Skeletal muscle cell (primary cell): ENCODE measurements around the gene CFDP1.
"Not testable (repeated sequence)": the region's sequence is repeated elsewhere in the genome, so short reads cannot be mapped to it uniquely, and the experiment has no call there.

Experiments used
- DNase-seq: peaks from one replicate; pipeline ENCODE4 v3.0.0-alpha.2; 2010; ENCODE audit warnings: low read depth
- H3K4me3 ChIP-seq: 2 replicates; pipeline ENCODE4 v1.5.1; 2011; ENCODE audit warnings: low read depth, mild to moderate bottlenecking, control low read depth, low read length, moderate library complexity

The CFDP1 gene

DNA sequence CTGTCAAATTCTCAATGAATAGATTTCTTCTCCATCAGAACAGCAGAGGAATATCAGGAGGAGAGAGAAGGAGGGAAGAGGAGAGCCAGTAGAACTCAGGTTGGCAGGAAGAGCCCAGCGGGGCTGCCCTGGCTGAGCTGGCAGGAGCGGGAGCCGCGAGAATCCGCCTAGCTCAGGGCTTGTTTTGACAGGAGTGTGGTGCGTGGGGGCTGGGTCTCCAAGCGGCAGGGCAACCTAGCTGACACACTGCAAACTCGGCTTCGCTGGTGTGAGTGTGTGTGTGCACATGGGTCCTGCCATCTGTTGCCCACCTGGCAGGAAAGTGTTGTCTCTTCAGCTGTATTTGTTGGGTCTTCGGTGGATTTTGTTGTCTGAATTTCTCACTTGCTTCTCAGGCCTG lies 154.0 kb downstream of the CFDP1 start:
- DNase-seq, result no peak
- H3K4me3 ChIP-seq, result no peak overlapping the region

DNA sequence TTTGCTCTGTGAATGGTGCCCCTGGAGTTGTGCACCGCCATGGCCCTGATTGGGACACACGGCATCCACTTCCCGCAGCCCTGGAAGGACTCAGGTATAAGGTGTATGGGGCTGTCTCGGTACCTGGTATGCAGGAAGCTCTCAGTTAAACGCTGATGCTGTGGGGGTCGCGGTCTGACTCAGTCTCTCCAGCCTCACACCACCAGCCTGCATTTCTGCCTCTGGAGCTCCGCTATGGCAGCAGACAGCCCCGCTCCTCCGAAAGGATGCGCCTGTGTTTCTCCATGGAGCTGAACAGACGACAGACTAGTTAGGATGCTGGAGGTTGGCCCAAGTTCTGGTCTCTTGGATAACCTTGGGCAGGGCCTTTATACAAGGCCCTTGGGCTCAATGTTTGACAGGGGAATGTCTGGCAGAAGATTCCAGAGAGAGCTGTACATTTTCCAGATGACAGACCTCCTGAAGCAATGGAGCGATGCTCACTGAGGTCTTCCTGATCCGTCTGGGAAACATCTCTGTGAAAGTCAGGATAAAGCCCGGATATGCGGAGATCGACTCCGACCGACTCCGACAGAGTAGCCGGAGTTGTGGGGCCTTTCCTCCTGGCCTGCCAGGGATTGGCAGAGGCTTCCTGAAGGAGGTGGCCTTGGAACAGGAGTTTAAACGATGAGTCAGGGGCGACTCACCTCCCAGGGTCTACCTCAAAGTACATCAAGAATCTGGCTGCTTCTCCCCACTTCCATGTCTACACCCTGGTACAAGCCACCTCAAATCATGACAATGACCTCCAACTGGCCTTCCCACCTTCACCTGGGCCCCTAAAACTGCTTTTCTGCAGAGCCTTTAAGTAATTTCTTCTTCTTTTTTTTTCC lies 160.0 kb downstream of the CFDP1 start:
- no peak for DNase-seq
- H3K4me3 ChIP-seq, result no peak overlapping the region

DNA sequence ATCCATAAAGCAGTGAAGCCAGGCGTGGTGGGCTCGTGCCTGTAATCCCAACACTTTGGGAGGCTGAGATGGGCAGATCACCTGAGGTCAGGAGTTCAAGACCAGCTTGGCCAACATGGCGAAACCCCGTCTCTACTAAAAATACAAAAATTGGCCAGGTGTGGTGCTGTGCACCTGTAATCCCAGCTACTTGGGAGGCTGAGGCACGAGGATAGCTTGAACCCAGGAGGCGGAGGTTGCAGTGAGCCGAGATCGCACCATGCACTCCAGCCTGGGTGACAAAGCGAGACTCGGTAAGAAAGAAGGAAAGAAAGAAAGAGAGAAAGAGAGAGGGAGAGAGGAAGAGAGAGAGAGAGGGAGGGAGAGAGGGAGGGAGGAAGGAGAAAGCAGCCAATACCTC lies 160.7 kb downstream of the CFDP1 start:
- DNase-seq, H3K4me3 ChIP-seq: not testable (repeated sequence)

DNA sequence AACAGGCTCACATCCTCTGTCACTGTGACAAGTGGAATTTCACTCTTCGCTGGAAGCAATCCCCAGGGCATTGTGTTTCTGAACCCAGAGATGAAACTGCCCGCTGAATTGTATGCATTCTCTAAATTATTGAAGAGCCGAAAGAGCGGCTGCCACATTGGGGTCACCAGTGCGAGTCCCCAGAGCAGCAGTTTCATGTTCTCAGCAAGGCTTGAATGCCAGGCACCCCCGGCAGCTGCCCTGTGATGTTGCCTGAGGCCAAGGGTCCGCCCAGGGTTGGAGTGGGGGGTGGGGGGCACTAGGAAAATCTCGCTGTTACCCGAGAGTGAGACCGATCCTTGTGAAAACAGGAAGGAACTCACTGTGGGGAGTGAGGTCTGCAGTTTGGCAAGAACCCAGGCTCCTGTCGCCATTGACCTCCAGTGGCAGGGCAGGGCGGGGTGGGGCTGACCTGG lies 161.2 kb downstream of the CFDP1 start:
- DNase-seq, result no peak

DNA sequence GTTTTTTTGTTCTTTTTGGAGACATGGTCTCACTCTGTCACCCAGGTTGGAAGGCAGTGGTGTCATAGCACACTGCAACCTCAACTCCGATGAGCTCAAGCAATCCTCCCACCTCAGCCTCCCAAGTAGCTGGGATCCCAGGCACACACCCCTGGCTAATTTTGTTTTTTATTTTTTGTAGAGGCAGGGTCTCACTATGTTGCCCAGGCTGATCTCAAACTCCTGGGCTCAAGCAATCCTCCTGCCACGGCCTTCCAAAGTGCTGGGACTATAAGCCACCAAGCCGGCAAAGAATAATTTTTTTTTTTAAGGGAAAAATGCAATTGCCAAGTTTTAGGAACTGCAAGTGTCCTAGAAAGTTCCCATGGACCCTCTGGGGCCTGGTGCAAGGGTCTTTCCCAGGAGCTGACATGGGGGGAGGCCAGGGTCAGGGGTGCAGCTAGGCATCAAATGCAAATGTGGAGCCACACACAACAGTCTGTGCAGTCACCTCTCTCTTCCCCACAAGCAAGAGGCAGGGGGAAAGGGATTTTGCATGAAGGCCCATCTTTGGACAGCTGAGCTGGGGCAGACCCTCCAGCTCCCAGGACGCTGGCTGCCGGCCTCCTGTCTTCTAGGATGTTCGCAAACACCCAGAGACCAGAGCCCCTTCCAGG lies 161.7 kb downstream of the CFDP1 start:
- DNase-seq, result no peak
- no peak overlapping the region for H3K4me3 ChIP-seq

More for the DNA sequence above, 161.2 kb downstream of the CFDP1 start:
- H3K4me3 ChIP-seq, result no peak overlapping the region

DNA sequence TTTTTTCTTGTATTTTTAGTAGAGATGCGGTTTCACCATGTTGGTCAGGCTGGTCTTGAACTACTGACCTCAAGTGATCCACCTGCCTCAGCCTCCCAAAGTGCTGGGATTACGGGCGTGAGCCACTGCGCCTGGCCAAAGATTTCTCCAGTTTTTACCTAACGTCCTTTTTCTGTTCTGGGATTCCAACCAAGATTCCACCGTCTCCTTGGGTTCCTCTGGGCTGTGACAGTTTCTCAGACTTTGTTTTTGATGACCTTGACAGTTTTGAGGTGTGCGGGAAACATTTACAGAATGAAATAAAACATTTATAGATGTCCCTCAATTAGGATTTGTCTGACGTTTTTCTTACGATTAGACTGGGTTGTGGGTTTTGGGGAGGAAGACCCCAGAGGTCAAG lies 163.9 kb downstream of the CFDP1 start:
- not testable (repeated sequence) for DNase-seq, H3K4me3 ChIP-seq

DNA sequence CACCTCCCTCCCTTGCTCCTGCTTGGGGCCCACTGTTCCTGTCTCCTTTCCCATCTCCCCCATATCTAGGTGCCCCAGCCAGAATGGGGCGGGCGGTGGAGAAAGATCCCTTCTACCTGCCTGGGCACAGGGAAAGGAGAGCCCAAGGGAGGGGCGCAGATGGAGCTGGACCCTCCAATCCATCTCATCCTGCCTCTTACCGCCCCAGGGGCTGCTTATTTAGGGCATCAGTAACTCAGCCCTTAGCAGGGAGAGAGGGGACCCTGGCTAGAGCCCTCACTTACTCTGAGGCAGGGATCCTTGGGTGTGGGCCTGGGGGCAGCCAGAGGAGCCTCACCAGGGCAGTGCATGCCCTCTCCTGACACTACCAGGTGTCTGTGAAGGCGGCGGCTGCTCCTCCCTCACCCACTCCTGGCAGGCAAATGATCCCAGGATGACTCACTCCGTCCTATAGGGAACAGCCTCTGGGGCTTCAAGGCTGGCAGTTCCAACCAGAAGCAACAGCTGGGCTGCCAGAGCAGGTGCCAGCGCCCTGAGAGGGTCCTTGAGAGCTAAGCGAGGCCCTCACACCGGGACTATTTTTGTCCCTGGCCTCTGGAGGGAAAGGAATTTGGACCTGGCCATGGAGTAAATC lies 165.6 kb downstream of the CFDP1 start:
- no peak overlapping the region for H3K4me3 ChIP-seq
- no peak for DNase-seq

DNA sequence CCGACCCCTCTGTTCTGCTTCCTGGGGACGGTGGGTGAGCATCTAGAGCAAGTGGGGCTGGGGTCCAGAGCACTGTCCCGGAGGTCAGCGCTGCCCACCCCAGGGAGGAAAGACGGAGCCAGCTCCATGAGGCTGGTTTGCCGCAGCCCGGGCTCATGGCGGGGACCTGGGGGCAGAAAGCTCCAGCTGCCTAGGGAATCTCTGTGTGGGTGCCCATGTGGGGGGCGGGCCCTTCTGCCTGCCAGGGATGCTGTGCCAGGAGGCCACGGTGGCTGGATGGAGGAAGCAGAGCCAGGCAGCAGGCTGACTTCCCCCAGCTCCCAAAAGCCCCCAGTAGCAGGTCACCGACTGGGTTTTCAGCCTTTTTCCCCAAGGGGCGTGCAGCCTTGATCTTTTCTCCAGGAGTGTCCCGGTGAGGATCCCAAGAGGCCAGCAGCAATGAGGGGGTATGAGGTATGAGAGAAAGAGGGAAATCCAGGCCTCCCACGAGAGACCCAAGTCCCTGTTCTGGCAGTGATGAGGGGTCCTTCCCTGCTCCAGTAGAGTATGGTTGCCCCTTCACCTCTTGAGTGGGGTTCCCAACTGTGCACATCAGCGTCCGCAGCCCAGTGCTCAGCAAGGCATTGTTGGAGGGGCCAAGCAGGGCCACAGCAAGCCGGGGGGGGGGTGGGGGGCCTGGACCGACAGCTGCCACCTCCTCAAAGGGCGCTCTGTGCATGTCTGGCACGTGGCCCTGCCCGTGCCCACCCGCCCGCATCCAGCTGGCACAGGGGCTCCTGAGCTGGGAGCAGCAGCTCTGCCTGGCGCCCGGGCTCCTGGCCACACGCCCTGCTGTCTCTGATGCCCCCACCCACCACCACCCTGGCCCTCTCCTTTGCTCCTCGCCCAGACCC lies 166.3 kb downstream of the CFDP1 start:
- no peak overlapping the region for H3K4me3 ChIP-seq
- no peak for DNase-seq

DNA sequence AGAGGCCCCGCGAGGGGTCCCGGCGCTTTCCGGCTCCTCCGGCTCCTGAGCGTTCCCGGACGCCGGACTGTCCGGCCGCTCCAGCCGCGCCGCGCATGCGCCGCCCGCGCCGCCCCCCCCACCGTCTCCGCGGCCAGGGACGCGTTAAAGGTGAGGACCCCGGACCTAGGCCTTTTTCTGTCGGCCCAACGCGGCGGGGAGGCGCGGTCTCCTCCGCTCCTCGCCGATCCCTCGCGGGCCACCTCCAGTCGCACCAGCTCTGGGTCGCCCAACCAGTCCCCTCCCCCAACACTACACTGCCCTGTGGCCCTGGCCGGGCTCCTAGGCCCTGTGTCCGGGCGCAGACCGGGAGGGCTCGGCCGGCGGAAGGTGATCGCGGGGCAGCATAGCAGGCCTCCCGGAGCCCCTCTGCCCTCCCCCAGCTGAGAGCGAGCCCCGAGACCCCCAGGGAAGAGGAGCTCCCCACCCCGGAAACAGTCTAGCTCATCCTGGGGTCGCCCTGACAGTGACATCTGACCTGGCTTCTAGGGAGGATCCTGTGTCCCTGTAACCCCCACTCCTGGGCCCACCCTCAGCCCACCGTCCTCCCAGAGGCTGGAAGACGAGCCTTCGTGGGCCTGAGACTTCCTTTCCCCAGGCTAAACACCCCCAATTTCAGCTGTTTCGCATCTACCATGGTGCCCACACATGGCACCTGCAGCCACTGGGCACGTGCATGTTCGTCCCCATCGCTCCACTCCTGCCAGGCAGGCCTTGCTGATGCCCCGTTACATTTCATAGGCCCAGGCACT lies 167.2 kb downstream of the CFDP1 start:
- peak overlapping the region; percentile 98 for H3K4me3 ChIP-seq
- DNase-seq, result no peak

DNA sequence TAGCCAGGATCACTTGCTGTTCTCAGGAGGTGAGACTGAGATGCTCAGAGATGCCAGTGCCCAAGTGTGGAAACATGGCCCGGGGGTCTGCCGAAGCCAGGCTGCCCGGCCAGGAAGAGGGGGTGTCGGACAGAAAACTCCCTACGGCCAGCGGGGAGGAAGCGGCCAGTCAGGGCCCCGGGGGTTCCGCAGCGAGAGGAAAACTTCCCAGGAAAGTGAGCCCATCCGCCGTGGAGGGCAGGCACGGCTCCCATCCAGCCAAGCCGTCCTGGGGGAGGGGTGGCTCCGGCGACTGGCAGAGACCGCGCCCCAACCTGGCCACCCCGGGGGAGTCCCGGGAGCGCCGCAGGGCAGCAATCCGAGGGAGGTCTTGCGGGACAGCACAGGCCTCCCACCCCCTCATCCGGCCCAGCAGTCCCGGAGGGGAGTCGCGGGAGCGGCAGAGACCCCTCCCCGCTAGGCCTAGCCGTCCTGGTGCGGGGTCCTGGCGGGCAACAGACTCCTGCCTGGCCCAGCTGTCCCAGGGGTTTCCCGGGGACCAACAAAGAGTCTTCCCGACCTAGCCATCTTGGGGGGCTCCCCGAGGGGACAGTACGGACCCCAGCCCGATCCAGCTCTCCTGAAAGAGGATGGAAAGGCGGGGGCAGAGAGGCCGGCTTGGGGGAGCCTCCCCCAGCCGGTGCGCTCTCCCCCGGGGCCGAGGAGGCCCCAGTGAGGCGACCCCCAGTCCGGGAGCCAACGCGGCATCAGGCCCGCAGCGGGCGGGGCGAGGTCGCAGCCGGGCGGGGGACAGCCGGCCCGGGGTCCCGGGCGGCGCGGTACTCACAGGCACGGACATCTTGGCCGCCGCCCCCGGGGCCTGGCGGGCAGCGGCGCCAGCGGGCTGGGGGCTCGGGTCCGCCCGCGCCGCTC lies 168.0 kb downstream of the CFDP1 start:
- no peak for DNase-seq
- H3K4me3 ChIP-seq, result peak overlapping the region; percentile 98

DNA sequence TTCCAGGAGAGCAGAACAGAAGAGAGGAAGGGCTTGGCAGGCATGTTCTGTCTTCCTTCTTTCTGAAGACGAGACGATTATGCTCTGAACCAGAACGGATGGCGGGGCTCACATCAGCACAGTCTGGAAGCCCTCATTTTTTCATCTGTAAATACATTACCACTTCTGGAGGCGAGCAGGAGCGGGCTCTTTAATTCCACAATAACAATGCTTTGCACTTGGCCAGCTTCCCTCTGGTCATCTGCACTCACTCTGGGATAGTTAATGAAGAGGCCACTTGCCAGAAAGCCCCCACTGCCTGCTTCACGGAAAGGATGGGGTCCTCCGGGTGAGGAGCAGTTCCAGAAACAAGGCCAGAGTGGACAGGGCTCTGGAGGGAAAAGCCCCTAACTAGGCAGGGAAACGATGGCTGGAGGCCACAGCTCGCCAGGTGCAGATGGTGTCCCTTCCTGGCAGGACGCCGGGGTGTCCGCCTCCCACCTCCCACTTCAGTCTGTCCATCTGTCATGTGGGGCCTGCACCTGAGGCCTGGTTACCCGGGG lies 168.8 kb downstream of the CFDP1 start:
- DNase-seq, result no peak
- H3K4me3 ChIP-seq, result peak overlapping the region; percentile 98

DNA sequence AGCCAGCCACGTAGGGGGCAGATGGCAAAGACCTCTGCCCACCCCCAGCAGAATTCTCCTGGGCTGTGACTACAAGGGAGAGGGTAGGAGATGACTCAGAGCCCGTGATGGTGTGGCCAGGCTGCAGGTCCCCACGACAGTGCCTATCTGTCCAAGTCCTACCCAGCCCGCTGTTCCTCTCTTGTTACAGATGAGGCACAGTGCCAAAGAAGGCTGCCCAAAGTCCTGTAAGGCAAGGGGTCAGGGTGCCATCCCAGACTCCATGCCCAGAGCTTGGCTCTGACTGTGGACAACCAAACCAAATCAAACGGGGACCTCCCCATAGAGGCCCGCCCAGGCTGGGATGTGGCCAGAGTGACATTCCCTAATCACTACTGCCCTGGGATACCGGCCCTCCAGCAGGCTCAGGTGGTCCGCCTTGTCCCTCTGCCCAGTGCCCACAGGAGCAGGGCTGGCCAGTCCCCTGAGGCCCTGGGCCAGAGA lies 169.3 kb downstream of the CFDP1 start:
- H3K4me3 ChIP-seq, result peak overlapping the region; percentile 98
- DNase-seq, result no peak

DNA sequence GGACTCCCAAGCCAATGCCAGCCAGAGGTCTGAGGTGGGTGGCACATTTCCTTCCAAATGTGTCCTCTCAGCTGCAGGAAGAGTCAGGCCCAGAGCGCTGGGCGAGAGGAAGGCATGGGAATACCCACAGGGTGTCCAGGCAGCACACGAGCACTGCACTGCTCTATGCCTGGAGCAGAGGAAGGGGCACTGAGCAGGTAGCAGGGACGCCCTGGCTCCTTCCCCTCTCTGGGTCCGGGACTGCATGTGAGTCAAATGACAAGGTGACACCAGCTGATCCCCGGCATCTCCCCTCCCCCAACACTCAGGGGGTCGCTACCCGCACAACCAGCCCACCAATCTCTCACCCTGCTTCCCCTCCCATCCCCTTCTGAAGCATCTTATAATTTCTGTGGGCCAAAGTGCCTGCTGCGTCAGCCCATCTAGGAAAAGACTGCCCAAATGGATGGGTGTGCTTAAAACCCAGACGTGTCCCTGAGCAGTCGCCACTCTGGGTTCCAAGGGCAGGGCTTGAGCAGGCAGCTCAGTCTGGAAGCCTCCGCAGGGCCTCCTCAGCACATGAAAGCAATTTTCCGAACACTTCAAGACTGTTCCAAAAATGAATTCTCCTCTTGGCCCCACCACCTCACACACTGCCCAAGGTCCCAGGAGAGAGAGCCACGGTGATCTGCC lies 169.9 kb downstream of the CFDP1 start:
- peak overlapping the region; percentile 98 for H3K4me3 ChIP-seq
- DNase-seq, result no peak

DNA sequence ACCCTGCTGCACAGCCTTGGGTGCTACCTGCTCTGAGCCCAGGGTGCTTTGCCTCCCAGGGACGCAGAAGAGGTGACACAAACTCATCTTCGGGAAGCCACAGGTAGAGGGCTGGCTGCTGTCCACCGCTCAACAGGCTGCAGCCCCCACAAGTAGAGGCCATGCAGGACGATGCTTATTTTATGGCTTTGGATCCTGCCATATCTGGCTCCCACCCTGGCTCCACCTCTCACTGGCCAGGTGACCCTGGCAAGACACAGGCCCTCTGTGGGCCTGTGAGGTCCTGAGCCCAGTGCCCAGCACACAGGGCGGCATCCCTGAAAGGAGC lies 170.5 kb downstream of the CFDP1 start:
- no peak overlapping the region for H3K4me3 ChIP-seq
- no peak for DNase-seq

DNA sequence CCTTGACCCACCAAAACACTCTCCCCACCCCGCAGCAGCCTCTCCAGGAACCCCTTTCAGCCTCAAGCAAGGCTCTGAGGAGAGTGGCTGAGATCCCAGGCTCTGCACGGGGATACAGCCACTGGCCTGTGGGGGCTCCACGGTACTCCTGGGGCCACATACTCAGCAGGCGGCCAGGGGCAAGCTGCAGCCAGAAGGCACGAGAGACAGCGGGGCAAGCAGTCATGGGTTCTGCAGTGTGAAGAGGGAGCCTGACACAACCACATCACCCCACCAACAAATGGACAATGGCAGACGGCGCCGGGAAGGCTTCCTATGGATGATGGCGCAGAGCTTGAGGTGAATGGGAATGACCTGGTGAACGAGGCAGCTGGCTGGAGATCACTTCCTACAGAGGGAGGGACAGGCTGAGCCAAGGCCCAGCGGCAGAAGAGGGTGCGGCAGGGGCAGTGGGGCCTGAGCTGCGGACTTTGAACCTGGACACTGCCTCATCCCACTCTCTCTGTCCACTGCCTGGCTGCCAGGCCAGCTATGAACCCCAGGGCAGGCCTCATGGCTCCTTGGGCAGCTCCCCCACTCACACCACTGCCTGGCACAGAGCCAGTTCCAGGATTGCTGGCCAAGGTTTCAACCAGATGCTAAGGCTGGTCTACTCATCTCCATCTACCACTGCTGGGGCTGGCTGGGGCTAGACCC lies 171.1 kb downstream of the CFDP1 start:
- H3K4me3 ChIP-seq, result no peak overlapping the region
- no peak for DNase-seq

DNA sequence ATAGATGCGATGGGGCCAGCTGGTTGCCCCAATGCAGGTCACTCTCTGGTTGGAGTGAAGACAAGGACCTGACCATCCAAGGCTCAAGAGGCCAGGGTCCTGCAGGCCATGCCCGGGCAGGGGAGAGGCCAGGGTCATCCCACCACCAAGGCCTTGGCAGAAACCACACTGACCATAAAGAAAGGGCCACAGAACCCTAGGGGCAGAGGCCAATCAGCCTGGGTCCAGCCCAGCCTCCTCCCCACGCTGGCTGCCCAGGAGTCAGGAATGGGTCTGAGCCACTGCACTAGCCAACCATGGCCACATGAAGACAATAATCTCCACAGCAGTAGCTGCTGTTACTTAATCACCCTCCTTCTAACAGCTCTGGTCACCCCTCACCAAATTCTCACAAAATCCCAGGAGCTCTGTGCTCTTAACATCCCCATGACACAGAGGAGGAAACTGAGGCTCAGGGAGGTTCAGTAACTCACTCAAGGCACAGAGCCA lies 171.7 kb downstream of the CFDP1 start:
- H3K4me3 ChIP-seq, result no peak overlapping the region
- DNase-seq, result no peak
